GM18498 (cell line): Measurements from ENCODE around the gene TBPL1.

Experiments
- ATAC-seq: cut with Tn5 transposase; IDR thresholded peaks from one replicate; pipeline ENCODE4 v1.9.1; 2021; ENCODE audit warnings: mild to moderate bottlenecking, moderate library complexity; ENCODE audit not compliant: unreplicated experiment

TBPL1 gene

DNA sequence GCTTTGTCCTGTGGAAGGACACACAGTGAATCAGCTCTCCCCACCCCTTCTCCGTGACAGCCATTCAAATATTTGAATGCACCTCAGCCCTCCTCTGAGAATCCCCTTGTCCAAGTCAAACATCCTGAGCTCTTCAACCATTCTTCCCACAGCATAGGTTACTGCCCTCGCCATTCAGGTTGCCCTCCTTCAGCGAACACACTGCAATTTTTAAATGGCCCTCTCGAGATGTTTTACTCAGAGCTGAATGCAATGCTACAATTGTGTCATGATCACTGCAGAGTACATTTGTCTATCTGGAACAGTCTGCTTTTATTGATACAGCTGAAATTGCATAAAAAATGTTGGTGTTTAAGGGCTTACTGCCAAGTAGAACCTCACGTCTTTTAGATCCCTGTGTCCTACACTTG is 50.5 kb downstream of the TBPL1 start:
- ATAC-seq = no peak

DNA sequence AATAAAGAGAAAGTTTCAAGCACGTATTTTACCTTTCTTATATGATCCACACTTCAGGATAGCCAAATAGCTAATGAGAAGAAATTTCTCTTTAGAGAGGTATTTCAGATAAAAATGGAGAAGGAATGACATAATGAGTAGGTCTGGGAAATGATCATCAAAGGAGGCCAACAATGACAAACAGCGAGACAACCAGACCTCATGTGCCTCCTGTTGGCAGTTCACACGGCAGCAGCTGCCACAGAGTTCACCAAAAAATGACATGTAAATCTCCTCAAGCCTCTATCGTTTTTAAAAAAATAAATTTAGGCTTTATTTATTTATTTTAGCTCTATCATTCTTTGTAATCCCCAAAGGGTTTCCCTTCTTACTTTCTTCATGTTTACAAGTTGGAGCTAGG is 51.7 kb downstream of the TBPL1 start:
- ATAC-seq = no peak

DNA sequence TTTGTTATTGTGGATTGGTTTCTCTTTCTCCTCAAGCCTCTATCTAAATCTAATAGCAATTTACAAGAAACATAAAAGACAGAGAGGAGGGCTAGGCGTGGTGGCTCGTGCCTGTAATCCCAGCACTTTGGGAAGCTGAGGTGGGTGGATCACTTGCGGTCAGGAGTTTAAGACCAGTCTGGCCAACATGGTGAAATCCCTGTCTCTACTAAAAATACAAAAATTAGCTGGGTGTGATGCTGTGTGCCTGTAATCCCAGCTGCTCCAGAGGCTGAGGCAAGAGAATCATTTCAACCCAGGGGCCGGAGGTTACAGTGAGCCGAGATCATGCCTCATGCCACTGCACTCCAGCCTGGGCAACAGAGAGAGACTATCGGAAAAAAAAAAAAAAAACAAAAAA is 52.8 kb downstream of the TBPL1 start:
- no peak for ATAC-seq

DNA sequence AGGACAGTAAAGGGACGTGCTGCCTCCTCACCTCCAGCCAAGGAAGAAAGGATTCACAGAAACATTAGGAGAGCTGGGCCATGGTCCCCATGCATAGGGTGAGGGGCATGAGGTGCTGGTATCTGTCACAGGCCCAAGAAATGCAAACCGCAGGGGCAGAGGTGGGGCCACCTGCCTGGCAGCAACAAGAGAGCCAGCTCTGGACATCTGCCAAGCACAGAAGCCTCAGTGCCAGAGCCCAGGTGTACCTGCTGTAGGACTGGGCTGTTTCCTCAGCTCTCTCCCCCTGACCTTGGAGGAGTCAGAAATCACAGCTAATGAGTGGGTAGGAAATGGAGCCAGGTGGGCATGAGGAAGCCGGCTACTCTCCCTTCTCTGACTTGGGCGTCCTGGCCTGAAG is 54.1 kb downstream of the TBPL1 start:
- no peak for ATAC-seq

DNA sequence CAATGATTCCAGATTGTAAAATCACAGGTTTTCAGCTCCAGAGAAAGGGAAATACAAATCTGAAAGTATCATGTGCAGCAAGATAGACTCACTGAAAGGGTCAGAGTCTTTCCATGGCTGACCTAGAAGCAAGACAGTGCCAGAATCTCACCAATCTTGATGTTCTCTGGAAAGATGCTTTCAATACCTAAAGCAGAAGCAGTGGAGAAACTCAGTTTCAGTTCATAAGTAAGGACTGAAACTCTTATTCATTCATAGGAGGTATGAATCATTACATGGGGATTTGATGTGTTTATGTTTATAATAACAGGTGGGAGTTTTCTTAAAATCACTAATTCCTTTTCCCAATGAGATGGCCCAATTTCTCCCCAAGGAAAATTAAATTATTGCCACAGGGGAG is 56.9 kb downstream of the TBPL1 start:
- ATAC-seq = no peak

DNA sequence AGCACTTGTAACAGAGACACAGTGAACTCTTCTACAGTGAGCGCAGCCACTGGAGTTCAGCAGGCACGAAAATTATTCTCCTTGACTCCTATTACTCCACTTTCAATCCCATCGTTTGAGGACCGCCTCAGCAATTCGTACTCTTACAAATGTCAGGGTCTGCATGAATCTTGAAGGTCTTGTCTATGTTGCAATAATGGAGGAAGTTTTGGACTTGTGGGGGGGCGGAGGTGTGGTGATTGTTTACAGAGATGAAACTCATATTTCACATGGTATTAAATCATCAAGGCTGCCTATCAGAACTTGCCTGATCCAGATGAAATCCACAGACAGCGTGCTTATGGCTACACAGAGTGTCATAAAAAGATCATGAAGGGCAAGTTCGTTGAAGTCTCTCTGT is 57.4 kb downstream of the TBPL1 start:
- no peak for ATAC-seq

DNA sequence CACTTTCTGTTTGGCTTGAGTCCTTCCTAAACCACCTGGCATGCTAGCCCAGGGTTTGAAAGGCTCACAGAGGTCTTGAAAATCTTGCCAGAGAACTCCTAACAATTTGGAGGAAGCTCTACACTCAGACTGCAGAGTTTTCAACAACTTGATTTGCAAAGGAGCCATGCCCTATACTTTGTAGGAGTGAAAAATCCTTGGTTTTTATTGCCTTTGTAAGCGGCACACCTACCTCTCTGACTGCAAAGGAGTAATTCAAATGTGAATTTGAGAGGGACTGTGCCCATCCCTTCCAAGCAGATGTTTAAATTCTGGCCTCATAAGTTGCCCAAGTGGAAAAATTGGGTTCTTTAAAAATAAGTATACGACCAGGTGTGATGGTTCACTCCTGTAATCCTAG is 58.0 kb downstream of the TBPL1 start:
- no peak for ATAC-seq

DNA sequence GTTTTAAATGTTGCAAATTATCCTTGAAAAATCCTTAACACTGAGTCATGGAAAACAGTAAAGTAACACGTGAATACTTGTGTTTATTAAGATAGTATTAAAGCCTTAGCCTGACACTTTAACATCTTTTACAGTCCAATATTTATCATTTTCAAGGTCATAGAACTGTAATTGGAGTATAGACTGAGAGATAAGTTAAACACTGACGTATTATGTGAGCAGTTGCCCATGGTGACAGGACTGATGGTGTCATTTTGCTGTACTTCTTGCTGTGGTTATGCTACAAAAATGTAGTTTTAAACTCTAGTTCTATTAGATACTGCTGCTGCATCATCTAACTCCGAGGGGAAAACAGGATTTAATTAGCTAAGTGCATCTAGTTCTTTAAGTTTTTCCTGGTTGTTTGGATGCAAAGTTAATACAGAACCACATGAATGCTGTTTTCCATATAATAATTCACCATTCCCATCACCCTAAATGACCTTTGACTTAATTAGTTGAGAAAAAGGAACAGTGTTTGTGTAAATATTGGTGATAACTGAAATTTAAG is 61.6 kb downstream of the TBPL1 start:
- ATAC-seq = no peak

DNA sequence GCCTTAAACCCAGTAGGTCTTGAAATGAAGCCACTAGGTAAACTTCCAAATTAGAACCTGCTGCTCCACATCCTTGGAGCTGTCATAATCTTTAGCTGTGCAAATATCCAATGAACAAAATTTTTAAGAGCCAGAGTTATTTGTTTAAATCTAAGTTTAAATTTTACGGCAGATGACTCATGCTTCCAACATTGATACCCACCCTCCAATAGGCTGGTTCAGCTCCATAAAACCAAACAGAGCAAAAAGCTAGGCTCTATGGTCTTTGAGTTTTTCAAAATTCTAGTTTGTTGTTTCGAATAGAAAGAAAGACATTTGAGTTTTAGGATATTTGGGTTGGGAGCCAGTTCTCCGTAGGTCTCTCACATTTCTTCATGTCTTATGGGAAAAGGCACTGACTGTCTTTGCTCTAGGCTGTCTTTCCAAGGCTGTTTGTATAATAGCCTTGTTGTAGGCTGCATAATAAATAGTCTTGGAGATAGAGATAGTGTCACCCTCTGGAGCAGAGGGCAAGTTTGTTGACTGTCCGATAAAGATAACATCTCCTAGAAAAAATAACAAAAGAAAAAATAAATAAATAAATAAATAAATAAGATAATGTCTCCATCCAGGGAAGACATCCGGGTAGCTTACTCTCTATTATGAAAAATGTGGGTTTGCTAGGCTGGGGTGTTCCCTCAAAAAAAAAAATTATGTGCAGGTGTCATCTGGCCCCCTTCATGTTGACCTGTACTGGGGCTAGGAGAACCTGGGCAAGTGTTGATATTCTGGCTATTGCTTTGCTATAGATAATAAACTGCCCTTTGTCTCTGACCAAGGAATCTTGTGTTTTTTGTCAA is 62.9 kb downstream of the TBPL1 start:
- no peak for ATAC-seq

DNA sequence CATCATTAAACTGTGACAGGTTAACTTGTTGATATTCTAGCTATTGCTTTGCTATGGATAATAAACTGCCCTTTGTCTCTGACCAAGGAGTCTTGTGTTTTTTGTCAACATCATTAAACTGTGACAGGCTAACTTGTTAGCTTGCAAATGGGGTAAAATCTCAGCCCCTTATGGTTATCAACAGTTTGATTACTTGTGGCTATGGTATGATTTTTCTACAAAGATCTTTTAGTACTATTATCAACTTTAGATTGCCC is 63.5 kb downstream of the TBPL1 start:
- no peak for ATAC-seq

DNA sequence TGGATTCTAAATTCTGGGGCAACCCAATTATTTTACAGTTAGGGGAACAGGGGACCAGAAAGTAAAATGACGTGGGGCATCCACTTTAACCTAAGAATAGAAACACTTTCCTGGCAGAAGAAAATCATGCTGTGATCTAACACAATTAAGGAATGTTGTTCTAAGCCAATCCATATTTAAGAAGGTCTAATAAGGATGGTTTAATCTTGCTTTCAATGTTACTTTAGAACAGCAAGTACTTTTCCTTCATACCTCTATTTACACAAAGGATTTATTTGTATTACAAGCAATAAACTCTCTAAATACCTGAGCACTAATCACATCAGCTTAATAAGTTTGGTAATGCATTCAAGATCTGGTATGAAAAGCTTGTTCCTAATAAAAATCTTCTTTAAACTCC is 67.0 kb downstream of the TBPL1 start:
- ATAC-seq = no peak

DNA sequence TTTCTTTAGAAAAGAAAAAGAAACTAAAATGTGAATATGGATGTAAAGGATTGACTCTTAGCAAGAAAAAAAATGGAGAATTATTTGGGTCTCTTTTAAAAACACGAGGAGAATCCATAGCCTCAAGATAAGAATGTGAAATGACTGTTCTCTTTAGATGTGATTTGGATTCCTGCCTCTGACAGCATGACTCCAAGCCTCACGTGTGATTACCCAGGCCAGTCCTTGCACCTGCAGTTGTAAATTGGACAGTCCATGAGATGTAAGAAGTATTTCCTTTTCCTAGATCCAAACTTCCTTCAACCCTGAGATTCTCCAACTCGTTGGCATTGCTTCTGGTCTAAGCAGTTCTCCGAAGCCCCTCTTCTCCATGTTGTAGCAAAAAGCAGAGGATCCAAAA is 67.5 kb downstream of the TBPL1 start:
- ATAC-seq = no peak

DNA sequence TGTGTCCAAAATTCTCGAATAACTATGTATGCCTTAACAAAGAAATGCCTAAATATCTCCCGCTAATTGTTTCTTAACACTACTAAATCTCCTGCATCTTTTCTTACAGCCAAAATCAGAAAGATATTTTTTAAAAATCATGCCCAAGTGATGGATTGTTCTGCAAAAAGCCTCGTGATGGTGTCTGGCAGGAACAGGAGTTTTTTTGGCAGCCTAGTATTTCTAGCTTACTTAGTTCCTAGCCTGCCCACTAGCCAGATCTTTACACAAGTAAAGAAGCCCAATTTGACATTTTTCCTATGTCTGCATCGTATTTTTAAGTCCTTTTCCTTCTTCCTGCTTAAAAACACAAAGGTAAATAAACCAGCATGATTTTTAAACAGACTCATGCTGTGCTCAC is 67.9 kb downstream of the TBPL1 start:
- ATAC-seq = no peak

DNA sequence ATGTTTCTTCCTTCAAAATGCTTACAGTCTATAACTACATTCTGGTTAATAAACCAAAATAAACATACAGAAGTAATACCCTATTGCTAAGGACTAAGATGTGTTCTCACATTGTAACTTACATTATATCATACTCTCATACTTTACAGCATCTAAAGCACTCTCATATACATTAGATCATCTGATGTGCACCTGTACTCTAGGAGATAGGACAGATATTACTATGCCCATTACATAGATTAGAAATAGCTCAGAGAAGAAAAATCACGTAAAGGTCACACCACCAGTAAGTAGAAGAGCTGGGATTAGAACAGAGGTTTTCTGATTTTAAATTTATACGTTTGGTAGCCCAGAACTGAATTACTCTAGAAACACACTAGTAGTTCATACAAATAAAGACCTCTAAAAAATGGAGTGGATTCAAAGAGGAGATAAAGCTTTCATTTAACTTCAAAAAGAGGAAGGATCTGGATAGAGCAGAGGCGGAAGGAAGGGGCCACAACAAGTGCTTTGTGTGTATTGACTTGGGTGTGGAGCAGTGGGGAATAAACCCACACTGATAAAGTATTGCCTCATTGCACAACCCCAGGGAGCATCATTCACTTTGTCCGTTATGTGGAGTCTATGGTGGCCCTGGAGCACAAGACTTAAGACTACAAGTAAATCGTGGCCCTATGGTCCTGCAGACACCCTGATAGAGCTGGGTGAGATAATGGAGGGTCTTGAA is 68.5 kb downstream of the TBPL1 start:
- ATAC-seq = no peak

DNA sequence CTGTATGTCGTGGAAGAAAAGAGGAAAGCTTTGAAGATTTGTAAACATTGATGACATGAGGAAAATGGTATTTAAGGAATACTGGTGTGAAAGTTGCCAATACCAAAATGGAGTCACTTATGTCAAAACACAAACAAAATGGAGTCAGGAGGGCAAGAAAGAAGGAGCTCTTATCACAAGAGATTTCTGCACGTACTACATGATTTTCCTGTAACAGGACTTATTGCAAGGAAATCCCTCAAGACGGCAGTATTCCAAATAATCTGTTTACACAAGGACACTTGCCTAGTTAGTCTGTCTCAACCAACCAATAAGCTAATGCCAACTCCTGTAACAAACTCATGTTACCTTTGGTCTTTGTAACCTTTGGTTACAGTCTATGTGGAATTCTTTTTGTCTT is 69.6 kb downstream of the TBPL1 start:
- no peak for ATAC-seq

DNA sequence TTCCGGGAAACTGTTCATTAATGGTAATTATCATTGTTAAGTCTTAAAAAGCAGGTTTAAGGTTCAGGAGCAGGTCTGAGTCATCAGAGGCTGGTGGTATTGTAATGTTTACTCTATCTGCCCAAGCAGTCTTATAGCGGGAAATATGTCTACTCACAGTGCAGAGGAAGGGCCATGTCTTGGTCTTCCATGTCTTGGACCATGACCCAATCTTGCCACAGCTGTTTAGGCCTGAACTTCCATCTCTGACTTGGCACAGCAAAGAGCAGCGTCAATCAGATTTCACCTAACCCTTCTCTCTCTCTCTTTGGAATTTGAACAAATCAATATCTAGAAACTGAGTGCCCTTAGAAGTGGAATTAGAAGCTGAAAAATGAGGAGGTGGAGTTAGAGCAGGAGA is 73.6 kb downstream of the TBPL1 start:
- ATAC-seq = no peak

DNA sequence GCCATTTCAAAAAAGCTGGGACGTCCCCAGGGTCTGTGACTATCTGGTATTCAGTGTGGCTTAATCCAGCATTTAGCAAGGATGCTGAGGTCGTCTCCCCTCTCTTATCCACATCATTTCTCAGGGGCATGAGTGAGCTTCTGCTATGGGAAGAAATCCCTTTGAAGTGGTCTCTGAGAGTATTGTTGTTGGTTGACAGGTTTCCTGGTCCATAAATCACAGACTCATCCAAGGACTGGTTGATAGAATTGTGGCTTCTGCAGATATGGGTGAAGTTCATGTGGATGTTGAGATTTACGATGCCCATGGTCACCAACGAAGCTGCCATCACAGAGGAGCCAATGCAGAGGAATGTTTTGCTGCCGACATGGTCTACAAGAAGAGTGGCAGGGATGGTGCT is 75.4 kb downstream of the TBPL1 start:
- ATAC-seq = no peak

DNA sequence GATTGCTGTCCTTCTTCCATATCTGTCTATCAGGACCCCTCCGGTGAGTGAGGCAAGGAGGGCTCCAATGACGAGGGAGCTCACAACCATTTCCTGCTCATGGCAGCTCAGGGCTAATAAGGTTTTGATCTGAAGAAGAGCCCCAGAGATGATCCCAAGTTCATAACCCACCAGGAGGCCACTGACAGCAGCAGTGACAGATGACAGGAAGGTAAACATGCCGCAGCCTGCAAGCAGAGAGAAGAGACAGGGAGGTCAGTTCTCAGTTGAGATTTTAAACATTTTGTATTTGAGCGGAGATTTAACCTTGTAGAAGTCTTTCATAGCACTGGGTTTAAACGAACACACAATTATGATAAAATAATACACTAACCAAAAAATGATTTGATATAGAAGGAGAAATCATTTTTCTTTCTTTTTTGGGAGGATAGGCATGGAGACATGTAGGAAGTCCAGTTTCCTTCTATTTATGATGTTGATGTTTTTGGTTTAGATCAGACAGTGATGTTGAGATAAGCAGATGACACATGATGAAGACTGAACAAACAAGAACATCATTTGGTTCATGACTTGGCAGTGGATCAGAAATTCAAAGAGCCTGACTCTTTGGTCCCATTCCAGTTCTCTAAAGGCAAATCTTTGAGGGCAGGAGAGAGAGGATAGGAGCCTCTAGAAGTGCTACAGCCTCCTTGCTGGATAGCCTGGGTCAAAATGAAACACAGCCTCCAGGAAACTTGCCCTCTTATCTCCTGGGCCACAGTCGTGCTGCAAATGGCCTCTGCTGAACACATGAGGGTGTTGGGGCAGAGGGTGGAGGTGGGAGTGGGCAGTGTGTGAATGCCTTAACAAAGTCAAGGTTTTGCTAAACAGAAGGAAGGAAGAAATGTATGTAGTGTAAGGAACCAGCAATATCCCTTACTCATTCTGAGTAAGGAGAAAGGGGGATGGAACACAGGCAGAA is 76.8 kb downstream of the TBPL1 start:
- no peak for ATAC-seq

DNA sequence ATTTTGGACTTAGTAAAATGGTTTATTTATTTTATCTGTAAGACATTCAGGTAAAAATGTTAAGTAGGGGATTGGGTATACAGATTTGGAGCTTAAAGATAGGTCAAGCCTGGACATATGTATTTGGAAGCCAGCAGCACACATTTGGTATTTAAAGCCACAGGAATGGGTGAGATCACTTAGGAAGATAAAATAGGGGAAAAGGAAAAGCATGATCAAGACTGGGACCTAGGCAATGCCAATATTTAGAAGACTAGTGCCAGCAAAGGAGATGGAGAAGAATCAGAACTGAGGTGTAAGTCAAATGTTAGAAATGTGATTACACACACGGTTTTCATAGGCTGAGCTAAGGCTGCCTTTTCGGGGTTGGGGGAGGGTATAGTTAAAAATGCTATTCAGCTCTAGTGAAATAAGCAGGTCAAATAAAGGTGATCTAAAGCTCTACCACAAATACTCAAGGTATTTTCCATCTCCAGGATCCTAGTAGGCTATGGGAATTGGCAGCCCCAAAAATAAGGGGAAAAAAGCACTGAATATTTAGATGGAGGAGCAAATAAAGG is 78.8 kb downstream of the TBPL1 start:
- no peak for ATAC-seq

DNA sequence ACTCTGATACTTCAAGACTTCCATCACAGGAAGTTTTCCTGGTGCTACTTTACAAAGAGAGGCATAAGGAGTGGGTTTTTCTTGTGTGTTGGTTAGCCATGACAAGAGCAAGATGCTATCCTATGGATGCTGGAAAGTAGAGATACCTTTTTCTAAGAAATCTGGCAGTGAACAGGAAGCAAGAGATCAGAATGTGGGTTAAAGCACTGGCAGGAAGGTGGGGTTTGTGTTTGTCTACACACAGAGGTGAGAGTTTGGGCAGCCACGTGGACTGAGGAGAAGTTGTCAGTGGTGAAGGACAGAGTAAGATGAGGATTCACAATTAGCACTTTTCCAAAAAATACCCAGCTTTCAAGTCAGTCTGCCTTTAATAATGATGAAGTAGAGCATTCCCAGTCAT is 81.5 kb downstream of the TBPL1 start:
- ATAC-seq = no peak
